ENCODE data around the gene USP49.
"Not testable (repeated sequence)": the region's sequence is repeated elsewhere in the genome, so short reads cannot be mapped to it uniquely, and the experiment has no call there.

USP49 gene

DNA sequence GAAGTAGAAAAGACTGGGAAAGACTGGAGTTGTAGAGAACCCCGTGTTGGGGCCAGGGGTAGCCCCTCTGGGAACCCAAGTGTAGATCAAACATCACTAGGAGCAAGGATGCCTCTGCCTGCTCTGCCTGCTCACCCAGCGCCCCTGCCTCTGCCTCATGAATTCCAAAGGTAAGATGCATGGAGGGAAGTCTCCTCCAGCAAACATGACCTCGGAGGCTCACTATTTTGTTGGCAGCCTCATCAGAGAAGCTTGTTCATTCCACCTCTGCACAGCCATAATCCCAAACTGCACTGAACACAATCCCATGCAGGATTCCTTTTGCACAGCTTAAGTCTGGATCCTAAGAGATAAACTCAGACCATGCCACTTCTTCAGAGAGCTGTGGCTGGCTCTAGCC is 120.3 kb downstream of the USP49 start:
- in situ Hi-C loops (cut with HindIII; ENCODE audit: low pct_ligation_motif_present, low pct_unique_long_range_greater_than_20kb, low sequenced_read_pairs), result no loop called here

DNA sequence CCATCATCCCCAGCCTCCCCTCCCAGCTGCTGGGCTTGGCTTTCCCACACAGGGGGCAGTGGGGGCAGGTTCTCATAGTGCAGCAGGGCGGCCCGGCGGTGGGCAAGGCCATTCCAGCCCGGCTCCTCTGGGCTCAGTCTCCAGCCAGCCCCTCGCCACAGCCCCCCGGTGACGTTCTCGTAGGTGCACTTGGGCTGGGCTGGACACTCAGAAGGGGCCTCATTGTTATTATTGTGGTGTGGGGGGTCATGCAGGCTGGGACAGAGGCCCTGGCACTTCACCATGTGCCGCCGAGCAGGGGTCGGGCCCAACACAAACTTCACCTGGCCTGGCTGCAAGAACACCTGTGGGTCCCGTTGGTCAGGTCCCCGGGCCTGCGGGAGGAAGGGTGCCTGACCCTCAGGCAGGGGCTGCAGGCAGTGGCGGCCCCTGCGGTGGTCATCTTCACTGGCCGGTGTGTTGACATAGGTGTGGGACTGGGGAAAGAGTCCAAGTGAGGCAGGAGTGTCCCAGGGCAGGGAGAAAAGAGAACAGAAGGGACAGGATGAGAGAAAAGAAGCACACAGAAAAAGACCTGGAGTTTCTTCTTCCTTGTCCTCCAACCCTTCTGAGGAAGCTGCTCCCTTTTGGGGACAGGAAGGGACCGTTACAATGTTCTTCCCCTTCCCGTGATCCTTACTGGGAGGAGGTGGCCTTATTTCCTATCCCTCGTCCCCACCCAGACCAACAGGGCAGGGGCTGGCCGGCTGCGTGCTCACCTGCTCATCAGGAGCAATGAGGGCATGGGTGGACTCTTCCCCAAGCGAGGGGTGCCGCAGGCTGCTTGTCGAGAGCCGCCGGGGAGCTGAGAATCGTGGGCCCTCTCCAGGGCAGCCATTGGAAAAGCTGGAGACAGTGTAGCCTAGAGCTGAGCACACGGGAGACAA is 123.9 kb downstream of the USP49 start:
- DNase-seq, result no peak
- in situ Hi-C loops (cut with HindIII; ENCODE audit: low pct_ligation_motif_present, low pct_unique_long_range_greater_than_20kb, low sequenced_read_pairs), result no loop called here

More for the DNA sequence above, 120.3 kb downstream of the USP49 start:
- no peak for DNase-seq

GRCh38 chr6:41770381-41771057 is 124.7 kb downstream of the USP49 start:
- DNase-seq, result no peak
- in situ Hi-C loops (cut with HindIII; ENCODE audit: low pct_ligation_motif_present, low pct_unique_long_range_greater_than_20kb, low sequenced_read_pairs), result no loop called here

GRCh38 chr6:41769376-41769775 is 125.8 kb downstream of the USP49 start:
- DNase-seq, result no peak
- in situ Hi-C loops (cut with HindIII; ENCODE audit: low pct_ligation_motif_present, low pct_unique_long_range_greater_than_20kb, low sequenced_read_pairs), result no loop called here

DNA sequence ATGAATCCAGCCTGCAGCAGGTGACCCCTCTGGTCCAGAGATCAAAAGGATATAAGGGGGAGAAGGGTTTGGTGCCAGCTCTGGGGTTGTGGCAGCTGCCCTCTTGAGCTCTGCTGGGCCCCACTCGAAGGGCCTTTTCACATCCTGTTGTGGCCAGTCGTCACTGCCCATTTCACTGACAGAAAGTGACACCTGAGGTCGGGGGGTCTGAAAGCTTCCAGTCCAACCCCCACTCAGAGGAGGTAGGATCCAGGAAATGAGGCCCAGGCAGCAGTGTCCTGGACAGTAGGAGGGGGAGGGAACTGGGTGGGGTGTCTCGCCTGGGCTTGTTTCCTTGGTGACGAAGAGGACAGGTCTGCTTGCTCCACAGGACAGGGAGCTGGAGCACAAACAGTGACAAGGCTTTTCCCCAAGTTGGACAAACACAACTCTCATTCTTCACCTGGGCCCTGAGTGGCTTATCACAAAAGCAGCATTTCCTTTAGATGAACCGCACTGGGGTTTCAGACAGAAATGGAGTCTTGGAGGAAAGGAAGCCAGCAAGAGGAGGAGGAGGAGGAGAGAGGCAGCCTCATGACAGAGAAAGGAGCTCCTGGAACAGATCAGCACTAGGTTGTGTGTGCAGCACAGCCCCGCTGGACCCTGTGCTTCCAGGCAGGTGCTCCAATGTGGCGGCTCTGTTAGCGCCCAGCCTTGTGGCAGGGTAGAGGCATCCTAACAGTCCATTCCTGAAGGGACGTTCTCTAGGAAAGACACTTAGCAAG is 126.4 kb downstream of the USP49 start:
- no peak for DNase-seq
- in situ Hi-C loops (cut with HindIII; ENCODE audit: low pct_ligation_motif_present, low pct_unique_long_range_greater_than_20kb, low sequenced_read_pairs), result no loop called here

DNA sequence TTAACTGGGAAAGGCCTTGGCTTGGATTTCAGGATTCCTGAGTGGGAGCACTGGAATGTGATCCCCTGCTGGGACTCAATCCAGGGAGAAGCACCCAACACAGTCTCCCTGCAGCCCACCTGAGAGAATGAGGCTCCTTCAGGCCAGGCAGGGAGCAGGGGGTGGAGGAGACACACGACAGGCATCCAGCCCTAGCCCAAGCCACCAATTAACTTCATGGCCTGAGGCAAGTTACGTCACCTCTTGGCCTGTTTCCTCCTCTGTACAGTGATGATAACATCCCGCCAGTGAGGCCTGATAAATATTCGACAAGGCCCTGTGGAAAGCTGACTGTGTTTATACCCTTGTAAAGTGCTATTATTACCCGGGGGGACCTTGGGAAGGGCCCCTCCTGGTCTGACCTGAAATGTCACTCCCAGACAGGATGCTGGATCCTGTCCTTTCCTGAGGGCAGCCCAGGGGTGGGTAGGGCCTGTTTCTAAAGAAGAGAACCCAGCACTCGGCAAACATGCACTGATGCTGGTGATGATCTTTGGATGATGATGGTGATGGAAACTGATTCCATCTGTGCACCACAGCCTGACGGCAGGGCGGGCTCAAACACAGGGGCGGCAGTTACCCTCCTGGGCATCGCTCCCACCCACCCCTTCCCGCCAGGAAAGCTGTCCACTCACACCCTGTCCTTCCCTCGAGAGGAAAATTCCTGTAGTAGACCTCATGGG is 127.9 kb downstream of the USP49 start:
- in situ Hi-C loops (cut with HindIII; ENCODE audit: low pct_ligation_motif_present, low pct_unique_long_range_greater_than_20kb, low sequenced_read_pairs), result no loop called here
- DNase-seq, result no peak

GRCh38 chr6:41766043-41766664 is 129.0 kb downstream of the USP49 start:
- in situ Hi-C loops (cut with HindIII; ENCODE audit: low pct_ligation_motif_present, low pct_unique_long_range_greater_than_20kb, low sequenced_read_pairs); DNase-seq: not testable (repeated sequence)

- in situ Hi-C loops (cut with HindIII; ENCODE audit: low pct_ligation_motif_present, low pct_unique_long_range_greater_than_20kb, low sequenced_read_pairs), result no loop called here
- no peak for DNase-seq
These were observed 131.7 kb downstream of the USP49 start for GRCh38 chr6:41763470-41763869.

- no peak for DNase-seq
- in situ Hi-C loops (cut with HindIII; ENCODE audit: low pct_ligation_motif_present, low pct_unique_long_range_greater_than_20kb, low sequenced_read_pairs), result no loop called here
These were observed 135.1 kb downstream of the USP49 start for GRCh38 chr6:41759905-41760579.

- in situ Hi-C loops (cut with HindIII; ENCODE audit: low pct_ligation_motif_present, low pct_unique_long_range_greater_than_20kb, low sequenced_read_pairs), result no loop called here
- DNase-seq, result no peak
These were observed 135.9 kb downstream of the USP49 start for GRCh38 chr6:41759106-41759904.

- DNase-seq, result no peak
- in situ Hi-C loops (cut with HindIII; ENCODE audit: low pct_ligation_motif_present, low pct_unique_long_range_greater_than_20kb, low sequenced_read_pairs), result no loop called here
These were observed 136.5 kb downstream of the USP49 start for GRCh38 chr6:41758641-41759035.

- no peak for DNase-seq
- in situ Hi-C loops (cut with HindIII; ENCODE audit: low pct_ligation_motif_present, low pct_unique_long_range_greater_than_20kb, low sequenced_read_pairs), result no loop called here
These were observed 137.1 kb downstream of the USP49 start for GRCh38 chr6:41757931-41758640.

DNA sequence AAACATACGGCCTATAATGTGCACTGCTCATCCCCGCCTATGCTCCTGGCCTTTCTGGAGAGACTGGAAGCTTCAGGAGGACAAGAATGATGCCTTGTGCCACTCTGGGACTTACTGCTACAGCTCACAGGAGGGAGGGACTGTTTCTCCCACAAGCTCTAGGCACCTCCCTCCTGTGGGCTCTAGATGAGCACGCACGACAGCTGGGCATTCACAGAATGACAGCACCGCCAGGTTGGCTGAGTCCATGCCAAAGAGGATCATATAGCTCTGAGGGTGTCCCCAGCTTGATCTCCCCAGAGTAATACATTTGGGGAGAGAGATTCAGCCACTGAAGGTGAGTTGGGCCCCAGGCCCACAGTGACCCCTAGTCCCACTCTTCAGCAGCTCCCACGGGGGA is 137.9 kb downstream of the USP49 start:
- in situ Hi-C loops (cut with HindIII; ENCODE audit: low pct_ligation_motif_present, low pct_unique_long_range_greater_than_20kb, low sequenced_read_pairs), result no loop called here
- no peak for DNase-seq

DNA sequence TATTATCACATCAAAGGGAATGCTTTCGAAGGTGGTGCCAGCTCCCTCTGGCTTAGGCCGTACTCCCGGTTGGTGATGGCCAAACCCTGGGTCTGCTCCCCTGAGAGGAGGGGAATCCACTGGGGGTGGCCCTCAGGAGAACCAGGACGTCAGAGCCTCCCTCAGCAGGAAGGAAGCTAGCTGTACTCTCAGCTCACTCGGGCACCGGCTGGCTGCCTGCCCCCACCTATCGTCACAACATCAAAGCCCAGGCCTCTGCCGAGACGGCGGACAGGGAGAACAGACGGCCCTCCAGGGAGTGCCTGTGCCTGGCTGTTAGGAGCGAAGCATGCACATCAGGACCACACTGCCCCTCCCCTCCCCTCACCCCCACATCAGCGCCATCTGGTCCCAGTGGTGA is 138.8 kb downstream of the USP49 start:
- no peak for DNase-seq
- in situ Hi-C loops (cut with HindIII; ENCODE audit: low pct_ligation_motif_present, low pct_unique_long_range_greater_than_20kb, low sequenced_read_pairs), result no loop called here

DNA sequence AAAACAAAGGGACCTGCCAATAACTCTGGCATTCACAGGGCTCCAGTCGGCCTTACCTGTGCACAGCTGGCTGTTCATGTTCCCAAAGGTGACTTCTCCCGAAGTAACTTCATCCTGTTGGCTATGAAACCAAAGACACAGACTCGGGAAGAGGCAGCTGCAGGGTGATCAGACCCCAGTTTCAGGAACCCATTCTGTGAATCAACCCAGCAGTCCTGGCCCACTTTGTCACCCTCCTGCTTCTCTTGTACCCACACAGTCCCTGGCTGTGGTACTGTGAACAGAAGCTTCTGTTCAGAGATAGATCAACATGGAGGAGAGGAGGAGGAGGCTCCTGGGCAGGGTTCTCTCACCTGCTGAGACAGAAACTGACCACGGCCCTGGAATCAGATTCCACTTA is 139.3 kb downstream of the USP49 start:
- in situ Hi-C loops (cut with HindIII; ENCODE audit: low pct_ligation_motif_present, low pct_unique_long_range_greater_than_20kb, low sequenced_read_pairs), result no loop called here
- no peak for DNase-seq

DNA sequence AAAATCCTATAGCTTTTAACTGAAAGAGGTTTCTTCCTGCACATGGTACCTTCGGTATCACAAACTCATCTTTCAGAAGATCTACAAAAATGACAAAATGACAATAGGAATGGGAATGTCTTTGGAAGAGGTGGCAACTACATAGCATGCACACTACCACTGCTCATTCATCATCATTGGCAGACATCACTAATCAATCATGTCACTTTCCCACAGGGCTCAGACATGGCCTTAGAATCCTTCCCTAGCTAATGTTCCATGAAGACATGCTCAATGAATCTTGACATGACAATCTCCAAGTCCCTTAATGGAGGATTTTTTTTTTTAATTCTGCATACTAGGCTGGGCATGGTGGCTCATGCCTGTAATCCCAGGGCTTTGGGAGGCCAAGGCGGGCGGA is 144.8 kb downstream of the USP49 start:
- in situ Hi-C loops (cut with HindIII; ENCODE audit: low pct_ligation_motif_present, low pct_unique_long_range_greater_than_20kb, low sequenced_read_pairs), result no loop called here
- no peak for DNase-seq
